ENCODE results near the gene SELENOO. TPM values are rescaled to one million over a fixed set of nuclear protein-coding genes. Genes with fewer than 3 reads are reported as not detected.
A peak's percentile ranks its signal among the peaks of the same experiment; 100 is the strongest.

Gene SELENOO
- total and polyA plus RNA-seq, 2 of the 13 experiments (the other 11 are each of a cell fraction or from before 2014, with no cell fraction given), result 14.4 to 19.0 TPM

DNA sequence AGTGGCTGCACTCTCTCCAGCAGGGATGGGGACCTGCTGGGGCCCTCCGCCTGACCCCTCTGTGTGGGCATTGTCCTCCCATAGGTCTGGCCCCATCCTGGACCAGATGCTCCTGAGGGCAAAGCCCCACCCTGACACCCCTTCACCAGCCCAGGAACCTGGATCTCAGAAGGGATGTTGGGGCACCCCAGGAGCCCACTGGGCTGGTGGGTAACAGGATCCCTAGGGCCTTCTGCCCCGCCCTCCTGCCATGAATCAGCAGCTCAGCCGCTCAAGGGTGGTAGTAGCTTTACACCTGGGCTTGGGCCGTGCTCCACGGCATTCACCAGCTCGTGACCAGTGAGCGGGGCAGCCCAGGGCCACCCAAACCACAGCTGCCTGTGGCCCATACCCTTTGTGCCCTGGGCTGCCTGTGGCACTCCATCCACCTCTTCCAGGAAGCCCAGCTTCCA lies 61.7 kb downstream of the SELENOO start (continued):
- TF ChIP-seq, protein P1, sequence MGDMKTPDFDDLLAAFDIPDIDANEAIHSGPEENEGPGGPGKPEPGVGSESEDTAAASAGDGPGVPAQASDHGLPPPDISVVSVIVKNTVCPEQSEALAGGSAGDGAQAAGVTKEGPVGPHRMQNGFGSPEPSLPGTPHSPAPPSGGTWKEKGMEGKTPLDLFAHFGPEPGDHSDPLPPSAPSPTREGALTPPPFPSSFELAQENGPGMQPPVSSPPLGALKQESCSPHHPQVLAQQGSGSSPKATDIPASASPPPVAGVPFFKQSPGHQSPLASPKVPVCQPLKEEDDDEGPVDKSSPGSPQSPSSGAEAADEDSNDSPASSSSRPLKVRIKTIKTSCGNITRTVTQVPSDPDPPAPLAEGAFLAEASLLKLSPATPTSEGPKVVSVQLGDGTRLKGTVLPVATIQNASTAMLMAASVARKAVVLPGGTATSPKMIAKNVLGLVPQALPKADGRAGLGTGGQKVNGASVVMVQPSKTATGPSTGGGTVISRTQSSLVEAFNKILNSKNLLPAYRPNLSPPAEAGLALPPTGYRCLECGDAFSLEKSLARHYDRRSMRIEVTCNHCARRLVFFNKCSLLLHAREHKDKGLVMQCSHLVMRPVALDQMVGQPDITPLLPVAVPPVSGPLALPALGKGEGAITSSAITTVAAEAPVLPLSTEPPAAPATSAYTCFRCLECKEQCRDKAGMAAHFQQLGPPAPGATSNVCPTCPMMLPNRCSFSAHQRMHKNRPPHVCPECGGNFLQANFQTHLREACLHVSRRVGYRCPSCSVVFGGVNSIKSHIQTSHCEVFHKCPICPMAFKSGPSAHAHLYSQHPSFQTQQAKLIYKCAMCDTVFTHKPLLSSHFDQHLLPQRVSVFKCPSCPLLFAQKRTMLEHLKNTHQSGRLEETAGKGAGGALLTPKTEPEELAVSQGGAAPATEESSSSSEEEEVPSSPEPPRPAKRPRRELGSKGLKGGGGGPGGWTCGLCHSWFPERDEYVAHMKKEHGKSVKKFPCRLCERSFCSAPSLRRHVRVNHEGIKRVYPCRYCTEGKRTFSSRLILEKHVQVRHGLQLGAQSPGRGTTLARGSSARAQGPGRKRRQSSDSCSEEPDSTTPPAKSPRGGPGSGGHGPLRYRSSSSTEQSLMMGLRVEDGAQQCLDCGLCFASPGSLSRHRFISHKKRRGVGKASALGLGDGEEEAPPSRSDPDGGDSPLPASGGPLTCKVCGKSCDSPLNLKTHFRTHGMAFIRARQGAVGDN (CRISPR knock-in tag; IDR thresholded peaks at IDR 0.05), result peak; percentile 31; the same call in 1 of the 2 replicates
- no peak for TF ChIP-seq ZNF446 (CRISPR knock-in tag; IDR thresholded peaks at IDR 0.05)
- TF ChIP-seq ZNF878 (CRISPR knock-in tag; IDR thresholded peaks at IDR 0.05), result no peak
- no peak for TF ChIP-seq ZNF205 (CRISPR knock-in tag; IDR thresholded peaks at IDR 0.05)
- no peak for TF ChIP-seq SYNCRIP (IDR thresholded peaks at IDR 0.05; ENCODE audit: insufficient read depth, low read depth, low read length)
- no peak for TF ChIP-seq DNMT3B (CRISPR knock-in tag; conservative IDR thresholded peaks at IDR 0.05)
- TF ChIP-seq HIVEP1 (CRISPR knock-in tag; IDR thresholded peaks at IDR 0.05), result no peak
- TF ChIP-seq, protein P2, sequence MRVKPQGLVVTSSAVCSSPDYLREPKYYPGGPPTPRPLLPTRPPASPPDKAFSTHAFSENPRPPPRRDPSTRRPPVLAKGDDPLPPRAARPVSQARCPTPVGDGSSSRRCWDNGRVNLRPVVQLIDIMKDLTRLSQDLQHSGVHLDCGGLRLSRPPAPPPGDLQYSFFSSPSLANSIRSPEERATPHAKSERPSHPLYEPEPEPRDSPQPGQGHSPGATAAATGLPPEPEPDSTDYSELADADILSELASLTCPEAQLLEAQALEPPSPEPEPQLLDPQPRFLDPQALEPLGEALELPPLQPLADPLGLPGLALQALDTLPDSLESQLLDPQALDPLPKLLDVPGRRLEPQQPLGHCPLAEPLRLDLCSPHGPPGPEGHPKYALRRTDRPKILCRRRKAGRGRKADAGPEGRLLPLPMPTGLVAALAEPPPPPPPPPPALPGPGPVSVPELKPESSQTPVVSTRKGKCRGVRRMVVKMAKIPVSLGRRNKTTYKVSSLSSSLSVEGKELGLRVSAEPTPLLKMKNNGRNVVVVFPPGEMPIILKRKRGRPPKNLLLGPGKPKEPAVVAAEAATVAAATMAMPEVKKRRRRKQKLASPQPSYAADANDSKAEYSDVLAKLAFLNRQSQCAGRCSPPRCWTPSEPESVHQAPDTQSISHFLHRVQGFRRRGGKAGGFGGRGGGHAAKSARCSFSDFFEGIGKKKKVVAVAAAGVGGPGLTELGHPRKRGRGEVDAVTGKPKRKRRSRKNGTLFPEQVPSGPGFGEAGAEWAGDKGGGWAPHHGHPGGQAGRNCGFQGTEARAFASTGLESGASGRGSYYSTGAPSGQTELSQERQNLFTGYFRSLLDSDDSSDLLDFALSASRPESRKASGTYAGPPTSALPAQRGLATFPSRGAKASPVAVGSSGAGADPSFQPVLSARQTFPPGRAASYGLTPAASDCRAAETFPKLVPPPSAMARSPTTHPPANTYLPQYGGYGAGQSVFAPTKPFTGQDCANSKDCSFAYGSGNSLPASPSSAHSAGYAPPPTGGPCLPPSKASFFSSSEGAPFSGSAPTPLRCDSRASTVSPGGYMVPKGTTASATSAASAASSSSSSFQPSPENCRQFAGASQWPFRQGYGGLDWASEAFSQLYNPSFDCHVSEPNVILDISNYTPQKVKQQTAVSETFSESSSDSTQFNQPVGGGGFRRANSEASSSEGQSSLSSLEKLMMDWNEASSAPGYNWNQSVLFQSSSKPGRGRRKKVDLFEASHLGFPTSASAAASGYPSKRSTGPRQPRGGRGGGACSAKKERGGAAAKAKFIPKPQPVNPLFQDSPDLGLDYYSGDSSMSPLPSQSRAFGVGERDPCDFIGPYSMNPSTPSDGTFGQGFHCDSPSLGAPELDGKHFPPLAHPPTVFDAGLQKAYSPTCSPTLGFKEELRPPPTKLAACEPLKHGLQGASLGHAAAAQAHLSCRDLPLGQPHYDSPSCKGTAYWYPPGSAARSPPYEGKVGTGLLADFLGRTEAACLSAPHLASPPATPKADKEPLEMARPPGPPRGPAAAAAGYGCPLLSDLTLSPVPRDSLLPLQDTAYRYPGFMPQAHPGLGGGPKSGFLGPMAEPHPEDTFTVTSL (CRISPR knock-in tag; IDR thresholded peaks at IDR 0.05; ENCODE audit: borderline replicate concordance), result no peak
- no peak for TF ChIP-seq KLF13 (CRISPR knock-in tag; IDR thresholded peaks at IDR 0.05)
- no peak for TF ChIP-seq FOXJ3 (CRISPR knock-in tag; IDR thresholded peaks at IDR 0.05; ENCODE audit: borderline replicate concordance)
- no peak for TF ChIP-seq ZNF484 (CRISPR knock-in tag; IDR thresholded peaks at IDR 0.05; ENCODE audit: borderline replicate concordance, low read depth)
- no peak for TF ChIP-seq ZBTB20 (CRISPR knock-in tag; IDR thresholded peaks at IDR 0.05; ENCODE audit: borderline replicate concordance, low read depth)
- TF ChIP-seq BCL6 (CRISPR knock-in tag; IDR thresholded peaks at IDR 0.05), result no peak
- TF ChIP-seq U2AF1 (optimal IDR thresholded peaks at IDR 0.05; ENCODE audit: low read depth, low read length), result peak; percentile 11
- no peak for TF ChIP-seq ATM (IDR thresholded peaks at IDR 0.05; ENCODE audit: borderline replicate concordance)
- no peak for TF ChIP-seq FOXM1 (CRISPR knock-in tag; IDR thresholded peaks at IDR 0.05)
- no peak for TF ChIP-seq RFXANK (CRISPR knock-in tag; IDR thresholded peaks at IDR 0.05)
- 0 out of 2 replicates have a peak, but pooled peaks have one; percentile 47 for TF ChIP-seq NRL (CRISPR knock-in tag; IDR thresholded peaks at IDR 0.05; ENCODE audit: borderline replicate concordance)
- no peak for TF ChIP-seq NFATC3 (CRISPR knock-in tag; IDR thresholded peaks at IDR 0.05)
- TF ChIP-seq NBN (conservative IDR thresholded peaks at IDR 0.05), result no peak
- no peak for TF ChIP-seq ZNF775 (CRISPR knock-in tag; IDR thresholded peaks at IDR 0.05; ENCODE audit: borderline replicate concordance)
- no peak for TF ChIP-seq MXI1 (IDR thresholded peaks at IDR 0.05; ENCODE audit: borderline replicate concordance, low read depth, low read length)
- TF ChIP-seq ZNF337 (CRISPR knock-in tag; IDR thresholded peaks at IDR 0.05; ENCODE audit: borderline replicate concordance, low read depth), result no peak

Data from HepG2 (cell line).